Epithelial cell of proximal tubule (primary cell): Measurements from ENCODE around the gene IRF8. TPM values are rescaled to one million over a fixed set of nuclear protein-coding genes. Genes with fewer than 3 reads are reported as not detected.

Experiments used
- DNase-seq: peaks from one replicate; pipeline ENCODE4 v3.0.0-alpha.2; 2011; ENCODE audit warnings: low read depth
- H3K4me3 ChIP-seq: 2 replicates; pipeline ENCODE4 v1.5.1; 2011; ENCODE audit warnings: low read depth, mild to moderate bottlenecking, low read length
- total RNA-seq: library from RNA; depleted of rRNA; stranded (reverse); fragments of >200 nt; gene quantifications from 2 replicates; pipeline ENCODE4 v1.2.3, GENCODE V29; 2015
- TF ChIP-seq, protein P1 (sequence below): conservative IDR thresholded peaks from 2 replicates; pipeline ENCODE4 v1.5.1; 2012; ENCODE audit warnings: low read depth, mild to moderate bottlenecking, low read length

The IRF8 gene
- total RNA-seq, 1 donor from 2014 or later, result 0.17 TPM

DNA sequence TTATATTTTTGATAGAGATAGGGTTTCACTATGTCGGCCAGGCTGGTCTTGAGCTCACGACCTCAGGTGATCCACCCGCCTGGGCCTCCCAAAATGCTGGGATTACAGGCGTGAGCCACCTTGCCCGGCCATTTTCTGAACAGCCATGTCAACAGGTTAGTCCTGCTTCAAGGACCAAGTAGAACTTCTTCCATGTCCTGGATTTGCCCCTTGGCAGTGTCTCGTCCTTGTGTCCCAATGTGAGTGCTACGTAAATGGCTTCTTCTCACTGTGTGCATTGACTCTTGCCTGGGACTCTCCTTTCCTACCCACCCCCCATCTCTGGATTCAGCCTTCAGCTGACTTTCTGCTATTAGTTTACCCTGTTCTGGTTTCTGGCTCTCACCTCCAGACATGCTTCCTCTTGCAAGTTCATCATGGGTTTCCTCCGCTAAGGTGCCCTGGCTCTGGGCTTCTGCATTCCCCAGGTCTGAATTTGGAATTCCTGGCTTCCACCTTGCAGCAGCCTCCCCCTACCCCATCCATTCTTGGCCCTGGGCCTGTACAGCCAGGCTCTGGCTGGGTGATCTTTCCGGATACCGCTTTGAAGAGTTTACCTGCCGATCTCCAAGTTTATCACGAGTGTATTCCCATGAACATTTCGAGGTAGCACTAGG lies 14.0 kb upstream of the IRF8 start:
- H3K4me3 ChIP-seq, result no peak overlapping the region
- DNase-seq, result no peak
- TF ChIP-seq, protein P1, sequence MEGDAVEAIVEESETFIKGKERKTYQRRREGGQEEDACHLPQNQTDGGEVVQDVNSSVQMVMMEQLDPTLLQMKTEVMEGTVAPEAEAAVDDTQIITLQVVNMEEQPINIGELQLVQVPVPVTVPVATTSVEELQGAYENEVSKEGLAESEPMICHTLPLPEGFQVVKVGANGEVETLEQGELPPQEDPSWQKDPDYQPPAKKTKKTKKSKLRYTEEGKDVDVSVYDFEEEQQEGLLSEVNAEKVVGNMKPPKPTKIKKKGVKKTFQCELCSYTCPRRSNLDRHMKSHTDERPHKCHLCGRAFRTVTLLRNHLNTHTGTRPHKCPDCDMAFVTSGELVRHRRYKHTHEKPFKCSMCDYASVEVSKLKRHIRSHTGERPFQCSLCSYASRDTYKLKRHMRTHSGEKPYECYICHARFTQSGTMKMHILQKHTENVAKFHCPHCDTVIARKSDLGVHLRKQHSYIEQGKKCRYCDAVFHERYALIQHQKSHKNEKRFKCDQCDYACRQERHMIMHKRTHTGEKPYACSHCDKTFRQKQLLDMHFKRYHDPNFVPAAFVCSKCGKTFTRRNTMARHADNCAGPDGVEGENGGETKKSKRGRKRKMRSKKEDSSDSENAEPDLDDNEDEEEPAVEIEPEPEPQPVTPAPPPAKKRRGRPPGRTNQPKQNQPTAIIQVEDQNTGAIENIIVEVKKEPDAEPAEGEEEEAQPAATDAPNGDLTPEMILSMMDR, result no peak

DNA sequence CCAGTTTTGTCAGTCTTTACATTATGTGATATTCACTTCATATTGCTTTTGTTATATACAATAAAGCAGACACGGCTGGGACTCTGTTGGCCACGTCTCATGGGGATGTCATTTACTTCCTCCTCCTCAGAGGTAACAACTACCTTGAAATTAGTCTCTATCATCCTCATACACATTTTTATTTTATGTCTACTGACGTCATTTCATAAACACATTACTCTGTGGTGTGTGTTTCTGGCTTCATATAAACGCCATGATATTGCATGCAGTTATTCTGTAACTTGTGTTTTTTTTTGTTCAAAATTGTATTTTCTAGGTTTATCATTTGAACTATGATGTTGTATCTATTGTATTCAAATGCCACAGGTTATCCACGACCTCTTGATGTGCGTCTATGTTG lies 13.4 kb upstream of the IRF8 start:
- TF ChIP-seq, protein P1, result no peak
- no peak overlapping the region for H3K4me3 ChIP-seq
- DNase-seq, result no peak

DNA sequence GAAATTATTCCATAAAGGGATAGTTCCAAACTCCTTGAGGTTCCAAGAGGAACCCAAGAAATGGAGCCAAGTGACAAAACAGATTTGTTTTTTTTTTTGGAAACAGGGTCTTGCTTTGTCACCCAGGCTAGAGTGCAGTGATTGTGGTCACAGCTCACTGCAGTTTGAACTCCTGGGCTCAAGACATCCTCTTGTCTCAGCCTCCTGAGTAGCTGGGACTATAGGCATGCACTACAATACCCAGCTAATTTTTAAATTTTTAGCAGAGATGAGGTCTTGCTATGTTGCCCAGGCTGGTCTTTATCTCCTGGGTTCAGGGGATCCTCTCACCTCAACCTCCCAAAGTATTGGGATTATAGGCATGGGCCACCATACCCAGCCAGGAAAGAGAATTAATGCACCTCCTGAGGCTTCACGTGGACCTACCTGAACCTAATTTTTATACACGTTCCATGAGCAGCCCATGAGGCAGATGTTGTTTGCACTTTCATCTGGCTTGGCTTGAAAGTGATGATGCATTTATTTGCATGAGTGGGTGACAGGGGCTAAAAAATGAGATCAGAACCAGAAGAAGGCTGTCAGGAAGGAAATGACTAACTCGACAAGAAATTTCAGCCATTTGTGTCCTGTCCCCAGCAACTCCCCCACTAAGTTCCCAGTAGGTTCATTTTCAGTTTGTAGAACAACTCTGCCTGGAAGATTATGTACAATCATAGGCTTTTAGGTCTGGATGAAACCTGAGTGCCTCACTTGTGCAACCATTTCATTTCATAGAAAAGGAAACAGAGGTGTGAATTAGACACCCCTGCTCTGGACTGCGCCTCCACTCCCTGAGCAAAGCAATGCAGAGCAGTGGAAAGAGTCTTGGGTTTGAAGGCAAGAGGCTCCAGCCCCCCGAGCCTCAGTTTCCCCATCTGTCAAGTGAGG lies 10.3 kb upstream of the IRF8 start:
- H3K4me3 ChIP-seq, result no peak overlapping the region
- TF ChIP-seq, protein P1, result no peak
- peak; percentile 71 for DNase-seq

DNA sequence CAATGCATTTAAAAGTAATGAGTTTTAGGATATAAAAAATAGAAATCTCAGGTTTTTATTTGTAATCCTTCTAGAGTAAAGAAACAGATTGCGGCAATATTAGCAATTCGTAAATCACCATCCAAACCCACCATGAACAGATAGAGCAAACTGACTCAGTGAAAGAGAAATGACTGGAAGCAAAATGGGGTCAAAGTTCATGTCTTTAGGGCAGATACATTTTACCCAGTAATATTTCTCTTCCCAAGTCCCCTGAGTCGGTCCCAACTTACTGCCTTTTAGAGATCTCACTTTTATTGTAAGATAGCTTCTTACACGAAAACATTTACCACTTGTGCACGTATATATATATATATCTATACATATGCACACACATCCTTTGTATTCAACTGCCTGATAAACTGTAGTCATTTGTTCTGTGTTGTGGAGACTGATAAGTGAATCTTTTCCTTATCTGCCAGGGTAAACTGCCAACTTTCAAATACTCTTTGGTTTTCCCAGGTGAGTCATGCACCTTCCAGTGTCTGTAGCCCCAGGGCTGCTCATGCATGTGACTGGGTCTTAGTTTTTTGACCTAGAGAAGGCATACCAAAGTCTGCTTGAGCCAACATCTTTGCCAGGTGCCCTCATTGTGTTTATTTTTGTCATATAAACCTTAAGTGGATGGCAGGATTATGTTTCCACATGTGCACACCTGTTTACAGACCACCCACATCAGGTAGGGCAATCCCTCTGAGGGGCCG lies 7.8 kb upstream of the IRF8 start:
- DNase-seq, result peak; percentile 69
- TF ChIP-seq, protein P1, result no peak
- H3K4me3 ChIP-seq, result no peak overlapping the region

DNA sequence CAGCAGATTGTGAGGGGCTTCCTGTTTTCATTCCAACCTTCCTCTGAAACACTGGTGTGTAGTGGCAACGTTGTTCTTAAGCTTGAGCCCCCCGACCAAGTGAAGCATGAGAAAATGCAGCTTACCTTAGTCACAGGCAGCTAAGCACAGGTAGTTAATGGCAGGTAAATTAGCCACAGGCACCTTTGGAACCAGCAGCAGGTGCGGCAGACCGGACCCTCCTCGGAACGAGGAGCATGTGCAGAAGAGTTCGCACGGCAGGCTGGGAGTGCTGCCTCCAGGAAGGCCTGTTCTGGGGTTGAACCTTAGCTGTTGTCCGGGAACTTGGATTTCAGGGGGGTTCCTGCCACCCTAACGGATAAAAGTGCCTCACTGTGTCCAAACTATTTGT lies 7.2 kb upstream of the IRF8 start:
- no peak for DNase-seq
- TF ChIP-seq, protein P1, result no peak
- H3K4me3 ChIP-seq, result no peak overlapping the region

DNA sequence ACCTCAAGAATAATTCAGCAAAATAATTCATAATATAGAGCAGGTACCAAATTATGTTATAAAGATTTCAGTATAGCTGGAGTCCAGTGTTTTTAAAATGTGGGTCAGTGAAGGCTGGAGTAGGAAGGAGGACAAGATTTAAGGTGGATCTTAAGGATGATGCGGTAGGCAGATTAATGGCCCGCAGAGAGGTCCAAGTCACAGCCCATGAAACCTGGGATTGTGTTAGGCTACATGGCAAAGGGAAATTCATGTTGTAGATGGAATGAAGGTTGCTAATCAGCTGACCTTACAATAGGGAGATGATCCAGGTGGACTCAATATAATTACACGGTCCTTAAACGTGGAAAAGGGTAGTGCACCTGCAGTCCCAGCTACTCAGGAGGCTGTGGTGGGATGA lies 6.2 kb upstream of the IRF8 start:
- TF ChIP-seq, protein P1, result no peak
- H3K4me3 ChIP-seq, result no peak overlapping the region
- DNase-seq, result no peak
